ENCODE results near the gene COPS7A.

Gene COPS7A

DNA sequence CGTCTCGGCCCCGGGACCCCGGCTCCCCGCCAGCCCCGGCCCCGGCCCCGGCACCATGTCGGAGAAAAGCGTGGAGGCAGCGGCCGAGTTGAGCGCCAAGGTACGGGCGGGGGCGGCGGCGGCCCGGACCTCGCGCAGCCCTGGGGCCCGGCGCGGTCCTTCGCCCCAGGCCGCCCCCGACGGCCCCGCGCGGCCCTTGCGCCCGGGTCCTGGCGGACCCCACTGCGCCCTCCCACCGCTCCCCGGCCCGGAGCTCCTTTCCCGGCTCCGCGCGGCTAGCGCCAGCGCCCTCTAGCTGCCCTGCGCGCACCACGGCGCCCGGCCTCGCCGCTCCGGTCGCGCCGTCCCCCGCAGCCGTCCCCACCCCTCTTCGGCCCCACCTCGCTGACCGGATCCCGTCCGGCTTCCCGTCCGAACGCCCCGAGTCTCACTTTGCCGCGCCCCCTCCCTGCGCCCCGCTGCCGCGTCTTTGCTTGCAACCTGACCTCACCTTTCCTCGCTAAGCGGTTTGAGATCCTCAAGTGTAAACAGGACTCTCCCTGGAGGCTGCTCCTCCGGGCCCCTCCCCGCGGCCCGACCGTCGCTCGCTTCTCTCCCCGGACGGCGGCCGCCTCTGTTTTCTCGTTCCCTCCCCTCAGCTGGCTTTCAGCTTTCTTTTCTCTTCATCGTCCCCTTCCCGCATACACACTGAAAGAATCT is 43.0 kb downstream of the COPS7A start:
- H3K27ac ChIP-seq, result peak overlapping the region; percentile 68 to 94 (median 82)
- peak overlapping the region; percentile 50 to 80 (median 75) for H3K4me3 ChIP-seq

DNA sequence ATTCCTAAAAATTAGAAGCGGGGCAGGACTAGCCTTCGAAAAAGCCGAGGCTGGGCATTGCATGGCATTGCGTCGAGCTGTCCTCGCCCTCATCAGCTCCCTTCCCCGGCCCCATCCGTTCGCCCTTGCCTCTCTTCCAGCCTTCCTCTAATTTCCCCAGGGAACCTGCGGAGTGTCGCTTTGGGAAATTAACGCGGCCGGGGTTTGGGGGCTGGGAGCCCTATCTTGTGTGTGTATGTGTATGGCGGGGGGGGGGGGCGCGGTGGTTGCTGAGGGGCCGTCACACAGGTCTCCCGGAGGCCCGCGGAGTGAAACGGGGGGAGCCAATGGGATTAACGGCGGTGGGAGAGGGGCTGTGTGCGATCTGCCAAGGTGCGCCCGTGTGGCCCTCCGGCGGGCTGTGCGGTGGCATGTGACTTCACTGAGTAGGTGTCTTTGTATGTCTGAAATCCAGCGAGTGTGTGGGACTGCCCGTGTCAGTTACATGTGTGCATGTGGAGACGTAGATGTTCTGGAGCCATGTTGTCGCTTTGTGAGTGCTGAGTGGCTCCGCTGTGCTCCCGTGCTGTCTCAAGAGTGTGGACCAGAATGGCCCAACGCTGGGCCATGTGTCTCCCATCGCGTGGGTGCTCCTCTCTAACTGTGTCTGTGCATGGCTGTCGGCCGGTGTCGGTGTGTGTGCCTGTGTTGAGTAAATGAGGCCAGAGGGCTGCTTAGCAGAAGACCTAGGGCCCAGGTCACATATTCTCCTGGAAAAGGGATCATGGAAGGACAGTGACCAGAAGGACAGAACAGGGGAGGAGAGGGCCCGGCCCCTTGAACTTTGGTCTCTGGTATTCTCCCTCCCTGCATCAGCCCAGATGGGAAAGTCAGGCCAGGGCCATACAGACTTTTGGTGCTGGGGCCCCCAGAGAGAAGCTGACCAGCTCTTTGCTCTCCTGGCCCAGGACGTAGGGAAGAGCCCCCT is 43.8 kb downstream of the COPS7A start:
- Histone ChIP-seq H3K27ac (peak overlapping the region; percentile 30 to 94 (median 82)), H3K4me3 (peak overlapping the region; percentile 50 to 80 (median 75))

DNA sequence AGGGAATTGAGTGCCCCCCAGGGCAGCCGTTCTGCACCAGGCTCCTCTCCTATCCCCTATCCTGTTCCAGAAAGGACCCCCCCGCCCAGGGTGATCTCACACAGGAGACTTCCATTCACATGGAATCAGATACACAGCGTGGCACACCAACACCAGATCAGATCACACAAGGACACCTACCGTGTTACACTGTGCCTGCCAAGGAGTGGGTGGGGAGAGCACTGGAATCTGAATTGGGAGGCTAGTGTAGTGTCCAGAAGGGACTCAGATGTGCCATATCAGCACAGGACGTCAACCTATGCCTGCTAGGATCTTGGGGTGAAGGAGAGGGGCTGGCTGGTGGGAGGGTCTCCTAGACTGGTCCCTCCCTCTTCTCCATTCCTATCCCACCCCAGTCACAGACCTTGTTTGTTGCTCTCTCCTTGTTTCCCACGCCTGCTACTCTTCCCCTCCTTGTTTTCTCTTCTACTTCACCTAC is 44.6 kb downstream of the COPS7A start:
- H3K27ac ChIP-seq, result peak overlapping the region in 14 of 21 experiments; percentile 23 to 94 (median 83)
- H3K4me3 ChIP-seq, result peak overlapping the region in 6 of 7 experiments; percentile 50 to 80 (median 76)

DNA sequence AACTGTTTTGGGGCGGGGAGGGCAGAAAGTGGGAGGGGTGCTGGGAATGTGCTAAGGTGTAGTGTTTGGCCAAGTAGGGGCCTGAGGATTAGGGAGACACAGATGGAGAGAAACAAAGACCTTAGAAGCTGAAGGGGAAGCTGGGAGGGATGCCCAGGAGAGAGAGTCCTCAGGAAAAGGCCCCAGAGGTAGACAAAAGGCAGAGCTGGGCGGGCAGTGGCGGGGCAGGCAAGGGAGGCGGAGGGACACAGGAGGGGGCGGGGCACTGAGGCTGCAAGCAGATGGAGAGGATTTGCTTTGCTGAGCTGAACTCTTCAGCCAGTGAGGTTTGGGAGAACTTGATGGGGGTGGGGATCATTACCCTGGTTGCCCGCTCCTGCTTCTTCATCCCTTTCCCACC is 45.1 kb downstream of the COPS7A start:
- Histone ChIP-seq H3K4me3 (peak overlapping the region in 1 of 7 experiments; percentile 80), H3K27ac (peak overlapping the region in 7 of 21 experiments; percentile 15 to 91 (median 82))

DNA sequence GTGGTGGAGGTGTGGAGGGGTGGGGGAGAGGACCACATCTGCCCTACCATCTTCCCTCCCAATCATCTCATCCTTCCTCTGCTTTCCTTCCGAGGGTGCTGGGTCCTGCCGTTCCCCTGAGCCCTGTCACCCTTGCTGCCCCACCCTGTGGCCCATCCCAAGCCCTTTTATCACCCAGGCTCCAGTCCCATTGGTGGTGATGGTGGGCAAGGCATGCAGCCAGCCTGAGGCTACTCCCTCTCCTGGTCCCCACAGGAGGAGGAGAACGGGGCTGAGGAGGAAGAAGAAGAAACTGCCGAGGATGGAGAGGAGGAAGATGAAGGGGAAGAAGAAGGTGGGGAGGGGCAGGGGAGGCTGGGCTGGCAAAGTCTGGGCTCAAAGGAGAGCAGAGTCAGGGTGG is 45.8 kb downstream of the COPS7A start:
- Histone ChIP-seq H3K27ac (peak overlapping the region in 3 of 21 experiments; percentile 14 to 82 (median 19)), H3K4me3 (no peak overlapping the region)

DNA sequence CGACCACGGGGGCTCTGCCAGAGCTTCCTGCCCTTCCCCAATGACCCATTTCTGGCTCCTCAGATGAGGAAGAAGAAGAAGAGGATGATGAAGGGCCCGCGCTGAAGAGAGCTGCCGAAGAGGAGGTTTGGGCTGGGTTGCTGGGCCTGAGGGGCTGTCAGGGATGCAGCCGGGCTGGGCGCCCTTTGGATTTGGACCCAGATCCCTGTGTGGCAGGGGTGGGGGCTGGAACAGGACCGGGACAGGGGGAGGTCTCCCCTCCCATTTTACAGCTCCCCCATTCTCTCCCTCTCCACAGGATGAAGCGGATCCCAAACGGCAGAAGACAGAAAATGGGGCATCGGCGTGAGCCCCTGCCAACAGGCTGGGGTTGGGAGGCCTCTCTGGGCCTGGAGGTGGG is 46.2 kb downstream of the COPS7A start:
- H3K27ac ChIP-seq, result peak overlapping the region in 3 of 21 experiments; percentile 19 to 28 (median 27)
- no peak overlapping the region for H3K4me3 ChIP-seq

DNA sequence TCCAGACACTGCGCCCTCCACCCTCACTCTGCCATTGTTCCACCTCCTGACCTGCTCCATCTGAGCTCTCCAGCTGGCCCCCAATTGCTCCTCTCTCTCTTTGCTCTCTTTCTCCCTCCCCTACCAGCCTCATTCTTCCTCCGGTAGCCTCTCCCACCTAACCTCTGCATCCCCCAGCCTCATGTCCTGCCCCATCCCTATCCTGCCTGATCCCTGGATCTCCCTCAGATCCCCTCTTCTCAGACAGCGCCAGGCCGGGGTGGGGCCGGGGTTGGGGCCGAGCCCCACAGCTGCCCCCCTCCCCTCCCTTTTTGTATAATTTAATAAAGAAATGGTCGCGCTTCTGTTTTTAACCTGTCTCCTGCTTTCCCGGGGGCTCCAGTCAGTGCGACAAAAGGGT is 46.8 kb downstream of the COPS7A start:
- peak overlapping the region in 5 of 21 experiments; percentile 10 to 28 (median 26) for H3K27ac ChIP-seq
- H3K4me3 ChIP-seq, result no peak overlapping the region

DNA sequence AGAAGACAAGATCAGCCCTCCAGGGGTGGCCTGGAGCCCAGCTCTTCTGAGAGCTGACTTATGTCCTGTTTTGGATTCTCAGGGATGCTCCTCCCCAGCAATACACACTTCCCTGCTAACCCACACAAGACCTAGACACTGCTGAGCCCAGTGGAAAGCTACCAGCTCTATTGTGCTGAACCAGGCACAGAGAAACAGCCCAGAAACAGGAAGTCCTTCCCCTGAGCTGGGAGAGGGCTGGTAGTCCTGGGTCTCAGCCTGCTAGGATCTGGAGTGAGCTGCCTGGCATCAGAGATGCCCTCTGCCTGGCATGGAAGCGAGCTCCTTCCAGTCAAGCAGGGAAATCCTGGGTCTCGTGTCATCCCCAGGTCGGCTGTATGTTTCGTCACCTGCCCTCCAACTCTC is 47.2 kb downstream of the COPS7A start:
- peak overlapping the region in 6 of 21 experiments; percentile 10 to 86 (median 26) for H3K27ac ChIP-seq
- no peak overlapping the region for H3K4me3 ChIP-seq

DNA sequence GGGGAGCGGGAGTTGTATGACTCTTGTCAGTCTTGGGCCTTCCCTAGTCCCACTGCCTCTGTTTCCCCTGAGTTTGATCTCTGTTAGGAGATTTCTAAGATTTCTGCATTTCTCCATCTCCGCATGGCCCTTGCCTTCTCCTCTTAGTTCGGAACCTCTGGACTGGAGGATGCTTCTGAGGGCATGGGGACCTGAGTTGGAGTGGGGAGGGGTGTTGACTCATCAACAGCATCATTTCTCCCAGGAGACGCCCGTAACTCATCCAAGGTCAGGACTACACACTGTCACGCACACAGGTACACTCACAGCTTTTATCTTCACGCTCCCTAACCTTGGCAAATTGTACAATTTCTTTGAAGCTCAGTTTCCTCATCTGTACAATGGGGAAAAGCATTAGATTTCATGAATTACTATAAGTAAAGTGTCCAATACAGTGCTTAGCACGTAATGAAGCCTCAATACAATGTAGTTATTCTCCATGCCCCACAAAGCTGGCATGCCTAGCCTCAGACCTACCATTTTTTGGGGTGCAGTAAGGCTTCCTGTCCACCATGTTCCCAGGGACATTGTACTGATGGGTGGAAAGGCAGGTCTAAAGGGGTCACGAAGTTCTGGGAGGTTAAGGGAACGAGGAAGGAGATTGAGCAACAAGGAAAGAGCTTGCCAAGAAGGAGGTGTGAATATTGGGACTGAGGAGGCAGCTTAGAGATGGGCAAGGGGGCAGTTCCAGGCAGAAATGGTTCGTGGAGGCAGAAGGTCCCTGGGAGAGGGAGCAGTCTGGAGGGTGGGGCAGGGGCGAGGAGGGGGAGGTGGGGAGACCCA is 47.9 kb downstream of the COPS7A start:
- Histone ChIP-seq H3K27ac (peak overlapping the region in 12 of 21 experiments; percentile 10 to 86 (median 51)), H3K4me3 (peak overlapping the region in 1 of 7 experiments; percentile 27)

DNA sequence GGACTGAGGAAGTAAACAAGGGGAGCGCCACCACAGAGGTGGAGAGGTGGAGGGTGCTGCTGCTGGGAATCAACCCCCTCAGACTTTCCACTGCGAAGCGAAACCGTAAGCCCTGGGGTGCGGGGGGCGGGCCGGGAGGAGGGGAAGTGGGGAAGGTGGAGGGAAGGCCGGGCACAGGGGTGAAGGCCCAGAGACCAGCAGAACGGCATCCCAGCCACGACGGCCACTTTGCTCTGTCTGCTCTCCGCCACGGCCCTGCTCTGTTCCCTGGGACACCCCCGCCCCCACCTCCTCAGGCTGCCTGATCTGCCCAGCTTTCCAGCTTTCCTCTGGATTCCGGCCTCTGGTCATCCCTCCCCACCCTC is 48.5 kb downstream of the COPS7A start, which contains the start of gene LAG3:
TSS of gene LAG3 (plus strand) at position 190 of the 365 bp plus-strand sequence. CDS start 333 bp downstream, outside the sequence.
- Histone ChIP-seq H3K4me3 (peak within 1 kb of the TSS in 6 of 7 experiments; percentile 5 to 35 (median 20)), H3K27ac (peak within 1 kb of the TSS in 13 of 21 experiments; percentile 12 to 86 (median 51))

DNA sequence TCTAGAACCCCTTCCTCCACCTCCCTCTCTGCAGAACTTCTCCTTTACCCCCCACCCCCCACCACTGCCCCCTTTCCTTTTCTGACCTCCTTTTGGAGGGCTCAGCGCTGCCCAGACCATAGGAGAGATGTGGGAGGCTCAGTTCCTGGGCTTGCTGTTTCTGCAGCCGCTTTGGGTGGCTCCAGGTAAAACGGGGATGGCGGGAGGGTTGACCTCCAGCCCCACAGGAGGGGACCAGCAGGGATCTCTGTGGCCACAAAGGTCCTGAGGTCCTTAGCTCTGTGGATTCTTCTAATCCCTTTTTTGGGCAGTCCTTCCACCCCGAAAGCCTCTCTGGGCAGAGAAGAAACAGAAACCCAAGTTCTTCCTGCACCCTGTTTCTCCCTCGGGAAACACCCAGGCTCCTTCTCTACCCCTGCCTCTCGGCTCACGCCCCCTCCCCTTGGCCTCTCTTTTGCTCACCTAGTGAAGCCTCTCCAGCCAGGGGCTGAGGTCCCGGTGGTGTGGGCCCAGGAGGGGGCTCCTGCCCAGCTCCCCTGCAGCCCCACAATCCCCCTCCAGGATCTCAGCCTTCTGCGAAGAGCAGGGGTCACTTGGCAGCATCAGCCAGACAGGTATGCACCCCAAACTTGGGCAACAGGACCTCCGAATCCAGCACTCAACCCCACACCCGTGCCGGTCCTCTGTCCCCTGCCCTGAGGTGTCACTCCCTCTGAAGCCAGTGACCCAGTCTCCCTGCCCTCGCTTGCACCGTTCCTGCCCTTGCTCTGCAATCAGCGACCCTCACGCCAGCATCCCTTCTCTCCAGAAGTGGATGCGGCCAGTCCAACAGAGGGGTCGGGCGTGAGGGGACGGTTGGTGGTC is 49.1 kb downstream of the COPS7A start:
- H3K27ac ChIP-seq, result peak overlapping the region in 13 of 21 experiments; percentile 18 to 86 (median 55)
- peak overlapping the region in 6 of 7 experiments; percentile 5 to 35 (median 20) for H3K4me3 ChIP-seq

DNA sequence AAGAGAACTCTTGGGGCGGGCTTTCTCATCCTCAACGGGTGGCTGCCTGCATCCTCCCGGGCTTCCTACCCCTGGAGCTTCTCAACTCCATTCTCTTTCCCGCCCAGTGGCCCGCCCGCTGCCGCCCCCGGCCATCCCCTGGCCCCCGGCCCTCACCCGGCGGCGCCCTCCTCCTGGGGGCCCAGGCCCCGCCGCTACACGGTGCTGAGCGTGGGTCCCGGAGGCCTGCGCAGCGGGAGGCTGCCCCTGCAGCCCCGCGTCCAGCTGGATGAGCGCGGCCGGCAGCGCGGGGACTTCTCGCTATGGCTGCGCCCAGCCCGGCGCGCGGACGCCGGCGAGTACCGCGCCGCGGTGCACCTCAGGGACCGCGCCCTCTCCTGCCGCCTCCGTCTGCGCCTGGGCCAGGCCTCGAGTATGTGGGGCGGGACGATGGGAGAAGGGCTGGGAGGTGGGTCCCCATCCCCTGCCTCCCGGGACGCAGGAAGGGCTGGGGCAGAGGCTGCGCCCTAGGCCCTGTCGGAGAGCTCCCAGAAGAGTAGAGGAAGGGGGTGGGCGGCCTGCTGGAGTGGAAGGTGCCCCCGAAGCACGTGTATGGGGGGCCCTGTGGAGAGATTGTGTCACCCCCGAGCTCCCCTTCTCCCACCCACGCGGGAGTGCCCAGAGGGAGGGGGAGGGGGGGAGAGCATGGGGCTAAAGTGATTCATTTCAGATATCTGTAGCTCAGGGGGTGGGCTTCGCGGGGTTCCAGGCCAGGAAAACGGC is 49.9 kb downstream of the COPS7A start:
- Histone ChIP-seq H3K27ac (peak overlapping the region in 12 of 21 experiments; percentile 18 to 86 (median 56)), H3K4me3 (peak overlapping the region; percentile 5 to 35 (median 18))

DNA sequence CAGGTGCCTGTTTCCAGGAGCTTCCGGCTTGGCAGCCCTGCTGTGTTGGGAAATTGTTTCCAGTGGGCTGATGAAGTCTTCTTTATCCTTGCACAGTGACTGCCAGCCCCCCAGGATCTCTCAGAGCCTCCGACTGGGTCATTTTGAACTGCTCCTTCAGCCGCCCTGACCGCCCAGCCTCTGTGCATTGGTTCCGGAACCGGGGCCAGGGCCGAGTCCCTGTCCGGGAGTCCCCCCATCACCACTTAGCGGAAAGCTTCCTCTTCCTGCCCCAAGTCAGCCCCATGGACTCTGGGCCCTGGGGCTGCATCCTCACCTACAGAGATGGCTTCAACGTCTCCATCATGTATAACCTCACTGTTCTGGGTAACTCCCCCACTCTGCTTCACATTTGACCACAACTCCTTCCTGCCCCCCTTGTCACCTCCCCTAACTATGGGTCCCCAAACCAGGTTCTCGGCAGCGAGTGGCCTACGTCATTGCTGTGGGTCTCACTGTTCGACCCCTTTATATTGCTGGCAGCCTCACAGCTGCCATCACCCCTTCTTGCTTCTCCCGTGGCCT is 50.7 kb downstream of the COPS7A start:
- H3K4me3 ChIP-seq, result peak overlapping the region in 1 of 7 experiments; percentile 27
- peak overlapping the region in 8 of 21 experiments; percentile 18 to 86 (median 60) for H3K27ac ChIP-seq

DNA sequence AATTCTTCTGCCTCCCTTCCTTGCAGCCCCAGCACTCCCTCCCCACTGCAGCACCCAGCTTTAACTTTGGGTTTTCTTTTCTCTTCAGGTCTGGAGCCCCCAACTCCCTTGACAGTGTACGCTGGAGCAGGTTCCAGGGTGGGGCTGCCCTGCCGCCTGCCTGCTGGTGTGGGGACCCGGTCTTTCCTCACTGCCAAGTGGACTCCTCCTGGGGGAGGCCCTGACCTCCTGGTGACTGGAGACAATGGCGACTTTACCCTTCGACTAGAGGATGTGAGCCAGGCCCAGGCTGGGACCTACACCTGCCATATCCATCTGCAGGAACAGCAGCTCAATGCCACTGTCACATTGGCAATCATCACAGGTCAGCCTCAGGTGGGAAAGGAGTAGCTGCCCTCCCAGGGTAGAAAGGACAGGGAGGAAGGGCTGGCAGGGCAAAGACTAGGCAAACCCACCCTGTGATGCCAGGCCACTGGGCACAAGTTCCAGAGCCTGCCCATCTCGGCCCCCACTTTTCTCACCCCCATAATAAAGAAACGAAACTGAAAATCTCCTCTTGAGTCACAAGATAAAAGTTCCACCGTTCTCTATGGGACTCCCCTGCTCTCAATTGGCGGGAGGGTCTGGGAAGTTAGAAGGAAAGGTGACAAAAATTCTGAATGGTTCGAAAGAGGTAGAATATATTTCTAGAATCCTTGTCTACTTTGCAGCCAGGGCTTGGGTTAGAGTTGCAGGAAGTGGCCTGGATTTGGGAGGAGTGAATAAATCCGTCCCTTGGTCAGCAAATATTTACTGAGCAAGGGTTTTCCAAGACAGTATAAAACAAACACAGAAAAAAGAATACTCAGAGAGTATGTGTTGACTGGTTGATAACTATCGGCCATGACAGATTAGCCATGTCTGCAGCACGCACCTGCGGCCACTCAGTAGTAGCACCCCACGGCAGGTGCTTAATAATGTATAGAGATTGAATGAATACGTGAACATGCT is 51.6 kb downstream of the COPS7A start:
- peak overlapping the region in 7 of 21 experiments; percentile 1 to 86 (median 23) for H3K27ac ChIP-seq

DNA sequence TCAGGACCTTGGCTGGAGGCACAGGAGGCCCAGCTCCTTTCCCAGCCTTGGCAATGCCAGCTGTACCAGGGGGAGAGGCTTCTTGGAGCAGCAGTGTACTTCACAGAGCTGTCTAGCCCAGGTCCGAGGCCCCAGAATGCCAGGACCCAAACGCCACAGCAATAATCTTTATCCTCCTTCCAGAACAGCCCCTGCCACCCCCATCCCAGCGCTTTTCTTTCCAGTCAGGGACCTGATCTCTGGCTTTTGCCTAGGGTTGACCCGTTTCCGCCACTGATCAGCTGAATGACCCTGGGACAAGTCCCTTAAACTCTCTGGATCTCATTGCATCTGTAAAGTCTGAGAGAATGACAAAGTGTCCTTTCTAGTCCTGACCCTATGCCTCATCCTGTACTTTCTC is 53.5 kb downstream of the COPS7A start:
- Histone ChIP-seq H3K4me3 (no peak overlapping the region), H3K27ac (no peak overlapping the region)

More for the DNA sequence above, 51.6 kb downstream of the COPS7A start:
- H3K4me3 ChIP-seq, result peak overlapping the region in 1 of 7 experiments; percentile 6

DNA sequence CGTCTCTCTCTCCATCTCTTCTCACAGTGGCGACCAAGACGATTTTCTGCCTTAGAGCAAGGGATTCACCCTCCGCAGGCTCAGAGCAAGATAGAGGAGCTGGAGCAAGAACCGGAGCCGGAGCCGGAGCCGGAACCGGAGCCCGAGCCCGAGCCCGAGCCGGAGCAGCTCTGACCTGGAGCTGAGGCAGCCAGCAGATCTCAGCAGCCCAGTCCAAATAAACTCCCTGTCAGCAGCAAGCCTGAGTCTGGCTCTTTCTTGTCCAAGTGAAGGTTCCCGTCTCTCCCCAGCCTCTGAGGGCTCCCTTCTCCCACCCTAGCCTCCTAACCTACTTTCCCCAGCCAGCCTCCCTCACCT is 54.3 kb downstream of the COPS7A start:
- H3K27ac ChIP-seq, result peak overlapping the region in 12 of 21 experiments; percentile 2 to 66 (median 40)
- H3K4me3 ChIP-seq, result peak overlapping the region in 4 of 7 experiments; percentile 13 to 37 (median 30)
